IPS-20b (cell line): Measurements from ENCODE around the gene CIRBP.

Source experiments
- H3K27ac ChIP-seq: one replicate; pipeline ENCODE4 v1.5.1; 2013; ENCODE audit warnings: low read length
- H3K27me3 ChIP-seq: 2 replicates; pipeline ENCODE4 v1.6.1; 2013; ENCODE audit warnings: mild to moderate bottlenecking, low read length, inconsistent platforms; ENCODE audit not compliant: insufficient read depth
- H3K36me3 ChIP-seq: 2 replicates; pipeline ENCODE4 v1.6.1; 2013; ENCODE audit warnings: low read depth, mild to moderate bottlenecking, inconsistent platforms, low read length, moderate library complexity; ENCODE audit not compliant: insufficient read depth
- H3K4me1 ChIP-seq: 2 replicates; pipeline ENCODE4 v1.6.1; 2013; ENCODE audit warnings: mild to moderate bottlenecking, control low read depth, inconsistent platforms, low read length, moderate library complexity; ENCODE audit not compliant: insufficient read depth
- H3K4me3 ChIP-seq: 2 replicates; pipeline ENCODE4 v1.5.1; 2013; ENCODE audit warnings: mild to moderate bottlenecking, low read length, inconsistent platforms
- H3K9ac ChIP-seq: 2 replicates; pipeline ENCODE4 v1.6.1; 2013; ENCODE audit warnings: low read depth, mild to moderate bottlenecking, inconsistent platforms, low read length, moderate library complexity
- H3K9me3 ChIP-seq: 2 replicates; pipeline ENCODE4 v1.6.1; 2013; ENCODE audit warnings: mild to moderate bottlenecking, low read depth, low read length, inconsistent platforms; ENCODE audit not compliant: insufficient read depth

Gene CIRBP

DNA sequence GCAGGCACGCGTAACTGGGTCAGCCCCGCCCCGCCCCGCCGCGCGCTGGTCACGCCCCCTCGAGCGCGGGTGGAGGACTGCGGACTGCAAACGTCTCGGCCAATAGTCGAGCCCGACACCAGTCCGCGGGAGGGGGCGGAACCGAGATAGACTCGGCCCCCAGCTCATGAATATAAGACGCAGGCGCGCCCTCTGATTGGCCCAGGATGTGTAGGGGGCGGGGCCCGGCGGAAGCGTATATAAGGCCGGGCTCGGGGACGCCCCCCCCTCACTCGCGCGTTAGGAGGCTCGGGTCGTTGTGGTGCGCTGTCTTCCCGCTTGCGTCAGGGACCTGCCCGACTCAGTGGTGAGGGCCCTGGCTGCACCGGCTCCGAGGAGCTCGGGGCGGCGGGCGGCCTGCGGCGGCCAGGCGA is at the start of gene CIRBP:
Gene CIRBP (plus strand): TSS at position 268 of the 413 bp plus-strand sequence. CDS start 1,602 bp downstream, outside the sequence.
- Histone ChIP-seq H3K4me1 (peaks cover 17% of the 10 kb centered on the region), H3K9me3 (no peaks in the 10 kb centered on the region)

DNA sequence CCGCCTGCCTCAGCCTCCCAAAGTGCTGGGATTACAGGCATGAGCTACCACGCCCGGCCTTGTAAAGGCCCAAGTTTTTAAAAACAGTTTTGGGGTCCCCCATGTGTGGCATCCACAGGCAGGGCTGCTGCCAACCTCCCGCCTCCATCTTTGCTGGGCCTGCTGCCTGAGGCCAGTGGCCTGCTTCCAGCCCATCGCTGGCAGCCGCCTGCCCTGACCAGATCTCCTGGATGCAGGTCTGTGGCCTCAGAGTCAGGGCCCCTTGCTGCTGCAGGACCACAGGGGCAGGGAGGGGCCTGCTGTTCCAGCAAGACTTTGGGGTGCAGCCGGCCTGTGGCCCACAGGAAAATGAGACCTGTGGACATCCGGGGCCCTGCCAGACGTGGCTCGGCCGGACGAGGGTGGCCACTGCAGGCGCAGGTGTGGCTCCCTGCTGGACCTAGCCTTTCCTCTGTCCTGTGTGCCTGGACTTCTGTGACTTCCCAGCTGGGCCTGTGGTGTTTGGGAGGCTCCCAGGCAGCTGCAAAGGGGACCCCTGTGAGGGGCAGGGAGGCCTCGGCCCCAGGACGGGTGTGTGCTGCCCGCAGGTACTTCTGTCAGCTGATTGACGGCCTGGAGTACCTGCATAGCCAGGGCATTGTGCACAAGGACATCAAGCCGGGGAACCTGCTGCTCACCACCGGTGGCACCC is 49.2 kb upstream of the CIRBP start:
- H3K9me3 ChIP-seq: no peaks in the 10 kb centered on the region
- H3K27me3 ChIP-seq: no peaks in the 10 kb centered on the region
- H3K4me3 ChIP-seq: no peak overlapping the region
- H3K27ac ChIP-seq: no peak overlapping the region
- H3K9ac ChIP-seq: no peak overlapping the region
- peaks cover 8% of the 10 kb centered on the region; the same call in 1 of the 2 replicates for H3K36me3 ChIP-seq
- H3K4me1 ChIP-seq: no peaks in the 10 kb centered on the region

More for the DNA sequence above, at the start of gene CIRBP:
- H3K27me3 ChIP-seq: peaks cover 17% of the 10 kb centered on the region
- H3K4me3 ChIP-seq: peak within 1 kb of the TSS; percentile 94
- H3K36me3 ChIP-seq: peaks cover 40% of the 10 kb centered on the region
- H3K27ac ChIP-seq: peak within 1 kb of the TSS; percentile 80
- H3K9ac ChIP-seq: peak within 1 kb of the TSS; percentile 97

DNA sequence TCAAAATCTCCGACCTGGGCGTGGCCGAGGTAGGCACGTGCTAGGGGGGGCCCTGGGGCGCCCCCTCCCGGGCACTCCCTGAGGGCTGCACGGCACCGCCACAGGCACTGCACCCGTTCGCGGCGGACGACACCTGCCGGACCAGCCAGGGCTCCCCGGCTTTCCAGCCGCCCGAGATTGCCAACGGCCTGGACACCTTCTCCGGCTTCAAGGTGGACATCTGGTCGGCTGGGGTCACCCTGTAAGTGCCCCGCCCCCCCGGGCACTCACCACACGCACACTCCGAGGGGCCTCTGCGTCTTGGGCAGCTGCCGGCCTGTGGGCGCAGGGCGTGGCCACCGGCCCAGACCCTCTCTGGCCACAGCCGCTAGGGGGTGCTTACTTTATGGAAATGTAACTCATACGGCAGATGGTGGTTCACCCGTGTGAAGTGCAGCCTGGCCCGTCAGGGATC is 48.6 kb upstream of the CIRBP start:
- no peak overlapping the region for H3K27ac ChIP-seq
- H3K27me3 ChIP-seq: no peaks in the 10 kb centered on the region
- no peaks in the 10 kb centered on the region for H3K4me1 ChIP-seq
- no peak overlapping the region for H3K4me3 ChIP-seq
- no peaks in the 10 kb centered on the region for H3K9me3 ChIP-seq
- peaks cover 8% of the 10 kb centered on the region; the same call in 1 of the 2 replicates for H3K36me3 ChIP-seq
- no peak overlapping the region for H3K9ac ChIP-seq

DNA sequence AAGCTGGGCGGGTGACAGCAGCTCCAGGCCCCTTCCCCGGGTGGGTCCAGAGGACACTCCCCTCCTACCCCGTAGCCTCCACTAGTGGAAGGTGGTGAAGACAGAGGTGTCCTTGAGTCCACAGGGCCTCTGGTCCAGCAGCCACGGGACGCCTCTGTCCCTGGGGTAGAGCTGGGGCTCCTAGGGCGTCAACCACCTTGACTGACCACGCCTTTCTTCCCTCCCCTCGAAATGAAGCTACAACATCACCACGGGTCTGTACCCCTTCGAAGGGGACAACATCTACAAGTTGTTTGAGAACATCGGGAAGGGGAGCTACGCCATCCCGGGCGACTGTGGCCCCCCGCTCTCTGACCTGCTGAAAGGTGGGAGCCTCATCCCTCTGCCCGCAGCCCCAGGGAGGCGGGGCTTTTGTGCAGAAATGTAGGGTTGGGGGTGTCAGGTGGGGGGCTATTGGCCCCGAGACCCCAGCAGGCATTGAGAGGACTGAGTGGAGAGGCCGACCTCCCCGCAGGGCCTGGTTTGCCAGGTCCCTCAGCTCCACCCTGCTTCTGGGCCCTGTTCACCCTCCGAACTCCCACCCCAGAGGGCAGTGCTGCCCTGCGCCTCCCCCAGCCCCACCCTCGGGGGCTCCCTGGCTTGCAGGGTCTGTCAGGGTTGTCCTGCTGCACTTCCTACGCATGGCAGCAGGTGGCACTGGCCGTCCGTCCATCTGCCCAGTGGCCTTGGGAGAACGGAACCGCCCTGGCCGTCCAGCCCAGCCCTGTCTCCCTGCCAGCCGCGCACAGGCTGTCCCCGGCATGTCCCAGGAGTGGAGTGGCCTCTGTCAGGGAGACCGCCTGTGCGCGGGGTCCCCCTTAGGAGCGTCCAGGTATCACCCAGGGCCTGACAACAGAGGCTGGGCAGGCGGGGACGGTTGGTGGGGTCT is 47.9 kb upstream of the CIRBP start:
- H3K9me3 ChIP-seq: no peaks in the 10 kb centered on the region
- H3K4me1 ChIP-seq: no peaks in the 10 kb centered on the region
- no peaks in the 10 kb centered on the region for H3K27me3 ChIP-seq
- H3K36me3 ChIP-seq: peaks cover 8% of the 10 kb centered on the region; the same call in 1 of the 2 replicates
- H3K27ac ChIP-seq: no peak overlapping the region
- H3K9ac ChIP-seq: no peak overlapping the region
- H3K4me3 ChIP-seq: no peak overlapping the region

DNA sequence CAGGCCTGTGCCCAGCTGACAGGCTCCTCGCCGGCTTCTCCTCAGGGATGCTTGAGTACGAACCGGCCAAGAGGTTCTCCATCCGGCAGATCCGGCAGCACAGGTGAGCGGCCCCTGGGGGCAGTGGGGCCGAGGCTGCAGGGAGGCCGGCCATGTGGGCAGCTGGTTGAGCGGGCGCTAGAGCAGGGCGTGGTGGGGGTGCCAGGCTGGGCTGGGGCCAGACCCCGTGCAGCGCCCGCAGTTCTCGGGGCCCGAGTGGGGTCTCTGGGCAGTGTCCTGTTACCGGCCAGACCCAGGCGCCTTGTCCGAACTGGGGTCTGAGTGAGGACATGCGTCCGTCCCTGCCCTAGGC is 47.3 kb upstream of the CIRBP start:
- no peaks in the 10 kb centered on the region for H3K4me1 ChIP-seq
- H3K27me3 ChIP-seq: no peaks in the 10 kb centered on the region
- no peaks in the 10 kb centered on the region for H3K9me3 ChIP-seq
- H3K27ac ChIP-seq: no peak overlapping the region
- H3K9ac ChIP-seq: no peak overlapping the region
- peaks cover 12% of the 10 kb centered on the region; the same call in 1 of the 2 replicates for H3K36me3 ChIP-seq
- no peak overlapping the region for H3K4me3 ChIP-seq

DNA sequence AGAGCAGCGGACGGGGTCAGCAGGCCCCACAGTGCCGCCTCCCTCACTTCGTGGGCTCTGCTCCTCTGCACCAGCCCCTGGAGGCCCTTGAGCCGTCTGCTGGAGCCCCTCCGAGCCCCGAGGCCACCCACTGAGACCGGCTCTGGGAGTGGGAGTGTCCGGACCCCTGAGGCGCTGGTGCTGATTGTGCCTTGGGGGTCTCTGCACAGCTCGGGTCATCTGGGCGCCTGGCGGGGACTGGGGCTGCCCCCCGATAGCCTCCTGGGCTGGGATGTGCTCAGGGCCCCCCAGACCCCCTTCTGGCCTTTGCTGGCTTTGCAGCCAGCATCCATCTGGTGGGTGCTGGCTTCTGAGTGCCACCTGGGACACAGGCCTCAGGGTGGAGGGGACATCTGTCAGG is 46.7 kb upstream of the CIRBP start:
- H3K4me3 ChIP-seq: no peak overlapping the region
- no peak overlapping the region for H3K9ac ChIP-seq
- H3K36me3 ChIP-seq: peaks cover 12% of the 10 kb centered on the region

DNA sequence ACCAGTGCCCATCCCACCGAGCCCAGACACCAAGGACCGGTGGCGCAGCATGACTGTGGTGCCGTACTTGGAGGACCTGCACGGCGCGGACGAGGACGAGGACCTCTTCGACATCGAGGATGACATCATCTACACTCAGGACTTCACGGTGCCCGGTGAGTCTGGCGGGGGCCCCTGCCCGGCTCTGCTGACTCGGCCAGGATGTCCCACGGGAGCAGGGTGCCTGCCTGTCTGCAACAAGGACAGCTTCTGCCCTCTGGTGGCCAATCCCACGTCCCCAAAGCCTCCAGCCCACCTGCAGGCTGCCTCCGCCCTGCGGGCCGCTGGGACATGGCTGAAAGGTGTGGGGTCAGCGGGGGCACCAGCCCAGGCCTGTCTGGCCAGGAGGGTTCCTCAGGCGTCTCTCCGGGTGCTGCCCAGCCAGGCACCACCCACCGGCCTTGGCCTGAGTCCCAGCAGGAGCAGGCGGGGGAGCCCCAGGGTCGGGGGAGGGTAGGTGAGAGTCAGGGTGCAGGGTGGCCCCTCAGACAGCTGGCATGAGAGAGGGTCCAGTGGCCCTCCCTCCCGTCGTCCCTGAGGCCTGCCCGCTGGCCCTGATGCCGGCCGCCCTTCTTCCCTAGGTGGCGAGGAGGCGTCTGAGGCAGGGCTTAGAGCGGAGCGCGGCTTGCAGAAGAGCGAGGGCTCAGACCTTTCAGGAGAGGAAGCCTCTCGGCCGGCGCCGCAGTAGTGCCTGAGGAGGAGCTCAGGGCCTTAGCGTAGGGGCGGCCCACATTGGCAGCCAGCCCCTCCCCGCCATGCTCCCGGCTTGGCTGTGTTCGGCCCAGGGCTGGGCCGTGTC is 45.9 kb upstream of the CIRBP start:
- Histone ChIP-seq H3K36me3 (peaks cover 12% of the 10 kb centered on the region), H3K4me3 (no peak overlapping the region), H3K9ac (no peak overlapping the region), H3K9me3 (no peaks in the 10 kb centered on the region), H3K27me3 (no peaks in the 10 kb centered on the region), H3K27ac (no peak overlapping the region), H3K4me1 (no peaks in the 10 kb centered on the region)

More for the DNA sequence above, 46.7 kb upstream of the CIRBP start:
- no peaks in the 10 kb centered on the region for H3K27me3 ChIP-seq
- no peaks in the 10 kb centered on the region for H3K4me1 ChIP-seq
- no peaks in the 10 kb centered on the region for H3K9me3 ChIP-seq
- no peak overlapping the region for H3K27ac ChIP-seq

DNA sequence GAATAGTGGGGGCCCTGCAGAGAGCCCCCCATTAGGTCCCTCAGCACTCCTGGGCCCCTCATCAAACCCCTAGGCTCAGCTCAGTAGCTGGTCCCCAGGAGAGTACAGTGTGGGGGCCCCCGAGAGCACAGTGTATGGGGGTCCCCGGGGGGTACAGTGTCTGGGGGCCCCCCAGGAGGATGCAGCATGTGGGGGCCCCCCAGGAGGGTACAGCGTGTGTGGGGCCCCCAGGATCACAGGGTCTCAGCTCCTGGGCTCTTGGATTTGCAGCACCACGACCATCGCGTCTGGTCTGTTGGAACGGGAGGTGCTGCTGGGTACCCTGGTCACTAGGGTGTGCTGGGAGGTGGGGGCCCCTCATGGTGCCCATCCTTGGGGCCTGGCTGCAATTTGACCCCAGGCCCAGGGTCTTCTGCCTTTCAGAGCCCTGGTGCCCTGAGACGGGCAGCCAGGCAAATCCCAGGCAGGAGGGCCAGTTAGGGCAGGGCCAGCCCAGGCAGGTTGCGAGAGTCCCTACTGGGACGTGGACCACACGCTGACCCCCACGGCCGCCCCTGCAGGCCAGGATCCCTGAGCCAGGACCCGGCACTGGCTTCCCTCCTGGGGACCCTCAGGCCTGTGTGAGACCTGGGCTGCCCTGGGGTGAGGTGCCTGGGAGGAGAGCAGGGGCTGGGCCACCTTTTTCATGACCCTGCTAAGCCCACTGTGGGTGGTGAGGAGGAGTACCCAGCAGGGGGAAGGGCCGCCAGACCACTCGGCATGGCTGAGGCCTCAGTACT is 44.9 kb upstream of the CIRBP start:
- Histone ChIP-seq H3K27ac (no peak overlapping the region), H3K9ac (no peak overlapping the region), H3K4me3 (no peak overlapping the region), H3K4me1 (no peaks in the 10 kb centered on the region), H3K27me3 (no peaks in the 10 kb centered on the region), H3K36me3 (peaks cover 12% of the 10 kb centered on the region), H3K9me3 (no peaks in the 10 kb centered on the region)

DNA sequence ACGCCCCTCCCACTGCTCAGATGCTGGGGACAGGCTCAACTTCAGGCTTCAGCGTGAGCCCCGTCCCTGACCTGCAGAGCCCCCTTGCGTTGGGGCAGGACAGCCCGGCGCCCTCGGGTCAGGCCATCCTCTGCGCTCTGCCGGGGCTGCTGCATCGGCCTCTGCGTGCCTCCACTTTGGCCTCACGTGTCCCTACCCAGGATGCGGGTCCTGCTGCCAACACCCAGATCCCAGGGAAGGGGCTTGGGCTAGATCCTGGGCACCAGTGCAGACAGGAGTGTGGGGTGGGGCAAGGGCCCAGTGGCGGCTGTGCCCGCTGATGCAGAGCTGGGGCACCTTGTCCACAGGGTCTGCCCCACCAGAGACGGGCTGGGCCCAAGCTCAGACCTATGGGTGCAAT is 44.3 kb upstream of the CIRBP start:
- Histone ChIP-seq H3K36me3 (peaks cover 12% of the 10 kb centered on the region), H3K27me3 (no peaks in the 10 kb centered on the region), H3K27ac (no peak overlapping the region), H3K4me3 (no peak overlapping the region), H3K4me1 (no peaks in the 10 kb centered on the region), H3K9me3 (no peaks in the 10 kb centered on the region), H3K9ac (no peak overlapping the region)

DNA sequence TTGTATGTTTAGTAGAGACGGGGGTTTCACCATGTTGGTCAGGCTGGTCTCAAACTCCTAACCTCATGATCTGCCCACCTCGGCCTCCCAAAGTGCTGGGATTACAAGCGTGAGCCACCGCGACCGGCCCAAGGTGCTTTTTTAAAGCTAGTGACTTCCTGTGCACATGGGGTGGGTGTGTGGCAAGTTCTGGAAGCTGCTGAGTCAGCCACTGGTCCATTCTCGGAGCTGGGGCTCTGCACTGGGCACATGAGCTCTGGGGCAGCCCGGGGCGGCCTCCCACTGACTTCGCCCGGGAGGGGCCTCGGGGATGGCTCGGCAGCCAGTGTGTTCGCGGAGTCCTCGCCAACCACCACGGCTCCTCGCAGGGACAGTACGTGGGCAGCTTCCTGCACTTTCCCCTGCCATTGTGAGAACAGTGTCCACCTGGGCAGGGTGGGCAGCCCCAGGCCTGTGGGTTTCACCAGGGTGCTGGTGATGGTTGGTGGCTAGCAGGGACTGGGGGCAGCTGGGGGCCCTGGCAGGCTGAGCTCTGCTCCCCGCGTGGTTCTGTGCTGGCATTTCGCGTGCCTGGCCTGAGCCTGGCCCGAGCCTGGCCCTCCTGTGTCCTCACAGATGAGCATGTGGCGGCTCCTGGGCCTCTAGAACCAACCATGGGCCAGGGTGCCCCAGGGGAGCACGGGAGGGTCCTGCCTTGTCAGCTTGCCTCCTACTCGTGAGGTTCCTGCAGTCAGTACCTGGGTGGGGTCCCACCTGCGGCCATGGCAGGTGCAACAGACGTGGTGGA is 43.5 kb upstream of the CIRBP start:
- Histone ChIP-seq H3K27me3 (no peaks in the 10 kb centered on the region), H3K27ac (no peak overlapping the region), H3K9me3 (no peaks in the 10 kb centered on the region), H3K4me3 (no peak overlapping the region), H3K4me1 (no peaks in the 10 kb centered on the region), H3K9ac (no peak overlapping the region), H3K36me3 (peaks cover 12% of the 10 kb centered on the region)
